ENCODE results near the gene TPK1. TPM values are rescaled to one million over a fixed set of nuclear protein-coding genes. Genes with fewer than 3 reads are reported as not detected.

The TPK1 gene
- total and polyA plus RNA-seq, 2 of the 13 experiments (the other 11 are each of a cell fraction or from before 2014, with no cell fraction given) = 1.0 to 1.2 TPM

- 0% methylated on average over 1 of the region's 1 CpG for WGBS (ENCODE audit: low lambda C conversion rate)
- no peak overlapping the region for H3K4me3 ChIP-seq (replicated peaks in 1 of 3; ENCODE audit: insufficient read depth in 1 of 3, low read depth in 2 of 3, low read length in 3 of 3)
- no peak overlapping the region for H3K27ac ChIP-seq (ENCODE audit: extremely low read length, insufficient read depth, low read length)
- ChIA-PET POLR2A (no interaction called here), CTCF (ENCODE audit: low intra/inter-chr PET ratio, low total read pairs) (no interaction called here)
- H3K27me3 ChIP-seq (ENCODE audit: control insufficient read depth in 1 of 2, insufficient read depth in 2 of 2, low read length in 2 of 2) = no peaks in the 10 kb centered on the region
- H3K79me2 ChIP-seq (ENCODE audit: insufficient read depth, low read length) = no peaks in the 10 kb centered on the region
- H2AFZ ChIP-seq (ENCODE audit: low read length) = no peak overlapping the region
- no peak overlapping the region for H3K9ac ChIP-seq (ENCODE audit: insufficient read depth, low read depth, low read length)
- H3K36me3 ChIP-seq (replicated peaks in 1 of 2; ENCODE audit: control insufficient read depth in 1 of 2, insufficient read depth in 2 of 2, low read length in 2 of 2) = no peaks in the 10 kb centered on the region
- BruUV-seq (replicated peaks) = no TSS peak
- FAIRE-seq = no peak
- intact Hi-C loops (cut with micrococcal nuclease; ENCODE audit: unreplicated experiment) = no loop called here
- no peaks in the 10 kb centered on the region for H4K20me1 ChIP-seq (ENCODE audit: insufficient read depth, low read length)
- H3K4me1 ChIP-seq (ENCODE audit: insufficient read depth, low read length) = no peaks in the 10 kb centered on the region
- no peak for ATAC-seq
- TF ChIP-seq ZNF660 (CRISPR knock-in tag; IDR thresholded peaks at IDR 0.05; ENCODE audit: borderline replicate concordance, low read depth) = no peak
- TF ChIP-seq NFE2L1 (CRISPR knock-in tag; IDR thresholded peaks at IDR 0.05; ENCODE audit: borderline replicate concordance) = no peak
- no peak for TF ChIP-seq ZSCAN29 (CRISPR knock-in tag; conservative IDR thresholded peaks at IDR 0.05)
- no peak for TF ChIP-seq CREB1 (IDR thresholded peaks at IDR 0.05)
- TF ChIP-seq CREB1 (CRISPR knock-in tag; IDR thresholded peaks at IDR 0.05) = no peak
- TF ChIP-seq ZNF292 (CRISPR knock-in tag; IDR thresholded peaks at IDR 0.05; ENCODE audit: borderline replicate concordance, low read depth) = no peak
- TF ChIP-seq MBNL3 (CRISPR knock-in tag; conservative IDR thresholded peaks at IDR 0.05) = no peak
- TF ChIP-seq MYC (CRISPR knock-in tag; IDR thresholded peaks at IDR 0.05; ENCODE audit: borderline replicate concordance) = no peak
- no peak for TF ChIP-seq MEIS1 (CRISPR knock-in tag; IDR thresholded peaks at IDR 0.05; ENCODE audit: borderline replicate concordance)
- no peak for TF ChIP-seq ZNF331 (CRISPR knock-in tag; IDR thresholded peaks at IDR 0.05)
- TF ChIP-seq ELF1 (CRISPR knock-in tag; IDR thresholded peaks at IDR 0.05) = no peak
- TF ChIP-seq ISL2 (CRISPR knock-in tag; IDR thresholded peaks at IDR 0.05) = no peak
- no peak for TF ChIP-seq ESRRA (CRISPR knock-in tag; IDR thresholded peaks at IDR 0.05; ENCODE audit: low read depth)
- no peak for TF ChIP-seq PBX2 (CRISPR knock-in tag; IDR thresholded peaks at IDR 0.05)
- TF ChIP-seq FUBP1 (CRISPR knock-in tag; IDR thresholded peaks at IDR 0.05; ENCODE audit: borderline replicate concordance) = no peak
- no peak for TF ChIP-seq ZFP1 (CRISPR knock-in tag; IDR thresholded peaks at IDR 0.05)
- no peak for TF ChIP-seq ARID2 (CRISPR knock-in tag; IDR thresholded peaks at IDR 0.05; ENCODE audit: borderline replicate concordance)
- no peak for TF ChIP-seq CCAR2 (optimal IDR thresholded peaks at IDR 0.05; ENCODE audit: low read depth, low read length)
- no peaks in the 10 kb centered on the region for H3K9me3 ChIP-seq (ENCODE audit: low read length)
- H3K4me2 ChIP-seq (ENCODE audit: low read depth, low read length) = no peak overlapping the region
- DNase-seq (ENCODE audit: low spot score) = no peak
- in situ Hi-C loops (cut with HindIII; ENCODE audit: extremely low pct_ligation_motif_present, low pct_unique_long_range_greater_than_20kb) = no loop called here
These were observed 73.0 kb downstream of the TPK1 start for GRCh38 chr7:144762853-144763252.

Data from HepG2 (cell line).